ENCODE measurements around the gene CFLAR.

GRCh38 chr2:201196803-201197202 lies 80.8 kb downstream of the CFLAR start:
- TF ChIP-seq GLIS3 (CRISPR knock-in tag; IDR thresholded peaks at IDR 0.05) (no peak), ZNF70 (CRISPR knock-in tag; IDR thresholded peaks at IDR 0.05) (no peak), ESRRG (CRISPR knock-in tag; IDR thresholded peaks at IDR 0.05) (no peak), TSHZ2 (CRISPR knock-in tag; IDR thresholded peaks at IDR 0.05) (no peak), CSRNP3 (CRISPR knock-in tag; IDR thresholded peaks at IDR 0.05) (no peak), POU6F1 (CRISPR knock-in tag; IDR thresholded peaks at IDR 0.05; ENCODE audit: borderline replicate concordance, low read depth) (no peak), BACH2 (CRISPR knock-in tag; IDR thresholded peaks at IDR 0.05; ENCODE audit: borderline replicate concordance) (no peak), ARNTL (CRISPR knock-in tag; IDR thresholded peaks at IDR 0.05; ENCODE audit: borderline replicate concordance, low read depth) (no peak), ZNF565 (CRISPR knock-in tag; conservative IDR thresholded peaks at IDR 0.05; ENCODE audit: low read depth) (no peak), ZC3H10 (CRISPR knock-in tag; IDR thresholded peaks at IDR 0.05) (no peak)
